SKM-1 (cell line): ENCODE data around the gene MYO16.

ENCODE experiments used
- DNase-seq: peaks from one replicate; lab custom pipeline; 2025; ENCODE audit not compliant: unreplicated experiment; lab: John Stamatoyannopoulos, UW

MYO16 gene

DNA sequence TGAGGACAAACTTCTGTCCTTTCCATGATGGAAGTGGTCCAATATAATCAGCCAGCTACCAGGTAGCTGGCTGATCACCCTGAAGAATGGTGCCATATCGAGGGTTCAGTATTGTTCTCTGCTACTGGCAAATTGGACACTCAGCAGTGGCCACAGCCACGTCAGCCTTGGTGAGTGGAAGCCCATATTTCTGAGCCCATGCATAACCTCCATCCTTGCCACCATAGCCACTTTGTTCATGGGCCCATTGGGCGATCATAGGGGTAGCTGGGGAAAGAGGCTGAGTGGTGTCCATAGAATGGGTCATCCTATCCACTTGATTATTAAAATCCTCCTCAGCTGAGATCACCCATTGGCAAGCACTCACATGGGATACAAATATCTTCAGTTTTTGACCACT is 591.2 kb downstream of the MYO16 start:
- no peak for DNase-seq

GRCh38 chr13:109224033-109224432 is 594.6 kb downstream of the MYO16 start:
- no peak for DNase-seq

- no peak for DNase-seq
These were observed 597.2 kb downstream of the MYO16 start for GRCh38 chr13:109226631-109227030.

GRCh38 chr13:109227344-109227940 is 598.0 kb downstream of the MYO16 start:
- DNase-seq = no peak

GRCh38 chr13:109228211-109228610 is 598.8 kb downstream of the MYO16 start:
- no peak for DNase-seq

GRCh38 chr13:109231888-109232287 is 602.5 kb downstream of the MYO16 start:
- no peak for DNase-seq

DNA sequence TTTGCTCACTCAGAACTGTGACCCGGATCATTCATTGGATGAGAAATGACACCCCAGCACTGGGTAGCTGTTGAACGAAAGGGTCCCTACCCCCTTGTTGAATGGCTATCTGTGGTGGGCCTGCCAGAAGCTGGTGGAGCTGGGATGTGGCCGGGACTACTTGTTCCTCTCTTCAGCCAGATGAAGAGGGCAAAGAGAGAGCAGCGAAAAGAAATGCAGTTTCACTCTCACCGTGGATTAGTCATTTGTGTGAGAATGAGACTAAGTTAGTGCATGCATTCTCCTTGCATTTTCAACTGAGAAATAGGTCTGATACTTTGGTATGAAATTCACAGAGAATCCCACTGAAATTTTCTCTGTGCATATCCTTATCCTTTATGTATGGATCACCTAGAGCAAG is 603.9 kb downstream of the MYO16 start:
- no peak for DNase-seq

- no peak for DNase-seq
These were observed 606.5 kb downstream of the MYO16 start for GRCh38 chr13:109235901-109236300.

- DNase-seq = no peak
These were observed 611.7 kb downstream of the MYO16 start for GRCh38 chr13:109241160-109241559.

DNA sequence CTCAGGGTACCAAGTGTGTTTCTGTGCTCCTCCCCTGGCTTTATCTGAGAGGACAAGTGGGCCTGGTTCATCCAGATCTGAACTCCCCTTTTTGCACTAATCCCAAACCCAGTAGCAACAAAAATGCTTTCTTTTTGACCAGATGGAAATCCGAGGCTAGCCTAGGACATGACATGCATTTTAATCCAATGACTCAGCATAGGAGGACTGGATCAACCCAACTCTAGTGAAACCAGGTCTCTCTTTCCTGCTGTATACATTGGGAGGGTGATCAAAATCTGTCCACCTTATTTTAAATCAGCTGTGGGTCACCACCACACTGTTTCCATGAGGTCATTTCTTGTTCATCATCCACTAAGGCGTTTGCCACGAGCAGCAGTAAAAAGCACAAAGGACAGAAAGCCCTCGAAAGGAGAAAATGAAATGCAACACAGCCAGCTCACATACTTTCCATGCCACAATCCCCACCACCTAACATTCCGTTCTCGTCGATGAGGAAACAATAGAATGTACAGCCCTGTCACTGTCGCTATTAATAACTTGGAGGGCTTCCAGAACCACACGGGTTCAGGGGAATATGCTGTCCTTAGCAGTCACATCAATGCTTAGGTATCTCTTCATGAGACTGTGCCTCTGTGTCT is 614.0 kb downstream of the MYO16 start:
- DNase-seq = no peak

- DNase-seq = no peak
These were observed 615.2 kb downstream of the MYO16 start for GRCh38 chr13:109244566-109244965.

DNA sequence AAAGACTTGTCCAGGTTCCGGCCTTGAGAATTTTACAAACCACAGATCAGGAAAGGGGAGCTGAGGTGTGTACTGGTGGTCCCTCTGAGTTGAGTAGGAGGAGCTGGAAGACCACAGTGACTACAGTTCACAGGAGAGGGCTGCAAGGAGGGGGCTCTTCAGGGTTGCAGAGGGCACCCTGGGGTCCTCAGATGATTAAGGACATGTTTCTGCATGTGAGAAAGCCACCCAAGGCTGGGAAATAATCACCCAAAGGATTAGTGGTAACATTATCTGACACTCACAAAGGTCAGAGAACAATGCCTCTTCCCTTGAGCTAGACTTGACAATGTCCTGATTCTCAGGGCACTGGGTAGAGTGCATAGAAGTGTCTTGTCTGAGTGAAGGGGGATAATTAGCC is 616.6 kb downstream of the MYO16 start:
- no peak for DNase-seq

DNA sequence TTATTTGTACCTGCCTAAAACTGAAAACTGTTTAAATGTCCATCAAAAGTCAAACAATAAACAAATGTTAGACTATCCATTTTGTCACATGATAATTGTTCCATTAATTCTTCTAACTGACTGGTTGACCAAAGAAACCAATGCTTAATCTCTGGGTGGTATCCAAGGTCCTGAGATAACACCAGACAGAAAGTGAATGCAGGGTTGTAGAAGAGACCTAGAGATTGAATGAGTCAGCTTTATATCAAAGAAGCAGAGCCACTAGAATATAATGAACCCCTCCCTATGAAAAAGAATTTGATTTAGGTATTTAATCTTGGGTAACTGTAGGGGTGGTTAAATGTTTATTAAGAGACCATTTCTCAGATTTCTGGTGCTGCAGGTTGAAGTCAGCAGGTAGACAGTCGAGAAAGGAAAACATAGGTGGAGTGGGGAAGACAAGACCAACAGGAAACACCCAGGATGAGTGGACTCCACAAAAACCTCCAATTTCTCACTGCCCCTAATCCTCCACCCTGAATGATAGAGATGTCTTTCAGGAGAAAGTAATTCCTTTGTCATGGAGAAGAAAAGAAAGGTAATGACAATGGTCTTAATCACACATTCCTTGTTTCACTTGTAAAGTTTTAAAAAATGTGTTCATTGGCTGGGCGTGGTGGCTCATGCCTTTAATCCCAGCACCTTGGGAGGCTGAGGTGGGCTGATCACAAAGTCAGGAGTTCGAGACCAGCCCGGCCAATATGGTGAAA is 620.5 kb downstream of the MYO16 start:
- DNase-seq = no peak

DNA sequence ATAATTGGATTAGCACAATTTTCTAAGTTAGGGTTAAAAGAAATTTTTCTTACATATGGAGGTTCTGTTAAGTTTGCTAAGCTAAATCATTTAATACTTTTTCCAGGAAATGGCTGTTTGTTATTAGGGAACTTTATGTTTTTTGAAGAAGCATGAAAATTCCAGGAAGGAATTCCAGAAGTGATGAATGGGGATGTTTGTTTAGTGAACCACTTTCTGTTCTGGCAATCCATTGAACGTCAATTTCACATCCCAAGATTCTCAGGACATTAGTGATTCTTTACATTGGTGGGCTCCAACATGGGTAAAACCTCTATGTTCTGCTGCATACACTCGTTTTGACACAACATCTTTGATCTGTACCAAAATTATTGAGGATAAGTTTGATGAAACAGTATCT is 622.5 kb downstream of the MYO16 start:
- DNase-seq = no peak

DNA sequence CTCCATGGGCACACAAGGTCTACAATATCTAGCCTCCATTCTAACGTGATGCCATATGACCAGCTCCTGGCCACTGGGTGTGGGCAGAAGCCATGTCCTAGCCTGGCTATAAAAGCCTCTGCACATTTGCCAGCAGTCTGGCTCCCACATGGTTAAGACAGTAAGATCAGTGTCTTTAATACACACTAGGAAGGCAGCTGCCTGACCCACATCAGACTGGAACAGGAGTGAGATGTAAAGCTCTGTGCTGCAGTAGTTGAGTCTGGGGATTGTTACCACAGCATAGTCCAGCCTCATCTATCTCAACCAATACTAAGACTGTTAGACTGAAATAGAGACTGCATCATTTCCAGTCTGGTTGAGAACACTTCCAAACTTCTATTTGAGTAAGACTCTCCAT is 623.9 kb downstream of the MYO16 start:
- DNase-seq = no peak

DNA sequence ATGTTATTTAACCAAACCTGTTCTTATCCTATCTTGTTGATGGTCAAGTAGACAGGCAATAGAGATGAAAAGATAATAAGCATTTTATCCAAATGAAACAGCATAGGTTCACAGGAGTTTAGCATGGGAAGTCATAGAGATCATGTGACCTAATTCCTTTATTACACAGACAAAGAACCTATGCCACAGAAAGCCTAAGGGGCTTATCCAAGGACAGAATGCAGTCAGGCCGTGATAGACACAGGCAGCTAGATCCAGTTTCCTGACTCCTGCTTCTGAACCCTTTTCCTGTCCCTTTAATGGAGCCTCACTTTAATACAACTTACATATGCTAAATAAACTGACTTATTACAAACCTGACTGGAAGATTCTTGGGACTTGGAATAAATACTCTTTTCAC is 624.9 kb downstream of the MYO16 start:
- no peak for DNase-seq

GRCh38 chr13:109255141-109255856 is 625.9 kb downstream of the MYO16 start:
- no peak for DNase-seq

DNA sequence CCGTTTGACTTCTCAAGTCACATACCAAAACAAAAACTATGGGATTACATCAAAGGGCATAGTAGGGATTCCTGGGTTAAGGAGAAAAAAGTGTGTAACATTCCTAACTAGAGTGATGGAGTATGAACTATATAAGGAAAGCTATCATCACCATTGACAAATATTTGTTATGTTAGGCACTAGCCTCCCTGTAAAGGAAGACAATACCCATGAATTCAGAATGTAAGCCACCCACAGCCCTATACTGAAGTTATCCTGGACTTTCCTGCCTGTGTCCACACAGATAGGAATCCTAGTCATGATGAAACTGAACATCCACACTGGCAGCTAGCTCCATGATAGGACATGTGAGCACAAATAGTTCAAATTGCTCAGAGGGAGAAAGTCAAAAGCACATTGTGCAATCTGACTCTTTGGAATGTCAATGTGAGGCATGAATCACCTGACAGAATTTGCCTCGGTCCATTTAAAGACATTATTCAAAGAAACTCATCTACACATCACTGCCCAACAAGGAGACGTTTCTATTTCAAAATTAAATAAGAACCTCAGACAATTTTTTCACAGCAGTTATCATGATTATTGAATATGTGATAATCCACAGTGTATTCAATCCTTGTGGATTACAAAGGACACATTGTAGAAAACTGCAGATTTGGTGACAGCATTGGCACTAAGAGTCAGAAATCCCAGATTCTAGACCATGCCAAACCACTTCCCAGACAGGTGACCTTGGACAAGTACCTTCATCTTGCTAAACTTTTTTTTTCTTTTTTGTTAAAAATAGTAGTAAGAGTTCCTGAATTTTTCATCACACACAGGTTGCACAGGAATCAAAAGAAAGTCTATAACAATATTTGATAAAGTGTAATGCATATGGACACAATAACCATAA is 627.7 kb downstream of the MYO16 start:
- no peak for DNase-seq
